Tibial artery (tissue), 4 donors: Measurements from ENCODE around the gene PPP1R8.

Source experiments
- DNase-seq, 2 donors: peaks; one replicate each; pipeline ENCODE4 v3.0.0-alpha.2; 2019
- H3K27ac ChIP-seq, 2 donors: fragments of 200-600 bp; sonication (generic) in 1 of 2; 1 replicate in 1 of 2; 2 replicates in 1 of 2; pipeline ENCODE4 v1.5.1; 2018 to 2019; ENCODE audit warnings: mild to moderate bottlenecking in 1 of 2
- H3K27me3 ChIP-seq, 2 donors: fragments of 200-600 bp; sonication (generic) in 1 of 2; one replicate each; pipeline versions ENCODE4 v1.5.1 to v1.6.0; 2016 to 2019
- H3K36me3 ChIP-seq, 3 donors: fragments of 200-600 bp; sonication (generic) in 2 of 3; one replicate each; pipeline ENCODE4 v1.5.1; 2016 to 2019; ENCODE audit warnings: mild to moderate bottlenecking in 2 of 3
- H3K4me1 ChIP-seq, 4 donors: fragments of 200-600 bp; sonication (generic) in 2 of 4; 1 replicate in 3 of 4; 2 replicates in 1 of 4; pipeline ENCODE4 v1.5.1; 2016 to 2019
- H3K4me3 ChIP-seq, 2 donors: fragments of 200-600 bp; sonication (generic) in 1 of 2; 1 replicate in 1 of 2; 2 replicates in 1 of 2; pipeline ENCODE4 v1.5.1; 2018 to 2019; ENCODE audit warnings: mild to moderate bottlenecking in 2 of 2
- H3K9me3 ChIP-seq, 3 donors: fragments of 200-600 bp; sonication (generic) in 1 of 3; one replicate each; pipeline ENCODE4 v1.5.1; 2016 to 2019
- intact Hi-C: fragments of 100-400 bp; cut with DNase I; formaldehyde crosslinking; loops from one replicate; pipeline ENCODE4 v1.15.0; 2023; ENCODE audit warnings: low total_unique reads
- TF ChIP-seq, protein P1 (sequence below), 2 experiments: fragments of 200-600 bp in 1 of 2; fragments of 450-650 bp in 1 of 2; IDR thresholded peaks; one replicate each; pipeline ENCODE4 v1.5.1; 2017 to 2019; ENCODE audit warnings: antibody characterized with exemption in 2 of 2, mild to moderate bottlenecking in 1 of 2, moderate library complexity in 1 of 2

The PPP1R8 gene

DNA sequence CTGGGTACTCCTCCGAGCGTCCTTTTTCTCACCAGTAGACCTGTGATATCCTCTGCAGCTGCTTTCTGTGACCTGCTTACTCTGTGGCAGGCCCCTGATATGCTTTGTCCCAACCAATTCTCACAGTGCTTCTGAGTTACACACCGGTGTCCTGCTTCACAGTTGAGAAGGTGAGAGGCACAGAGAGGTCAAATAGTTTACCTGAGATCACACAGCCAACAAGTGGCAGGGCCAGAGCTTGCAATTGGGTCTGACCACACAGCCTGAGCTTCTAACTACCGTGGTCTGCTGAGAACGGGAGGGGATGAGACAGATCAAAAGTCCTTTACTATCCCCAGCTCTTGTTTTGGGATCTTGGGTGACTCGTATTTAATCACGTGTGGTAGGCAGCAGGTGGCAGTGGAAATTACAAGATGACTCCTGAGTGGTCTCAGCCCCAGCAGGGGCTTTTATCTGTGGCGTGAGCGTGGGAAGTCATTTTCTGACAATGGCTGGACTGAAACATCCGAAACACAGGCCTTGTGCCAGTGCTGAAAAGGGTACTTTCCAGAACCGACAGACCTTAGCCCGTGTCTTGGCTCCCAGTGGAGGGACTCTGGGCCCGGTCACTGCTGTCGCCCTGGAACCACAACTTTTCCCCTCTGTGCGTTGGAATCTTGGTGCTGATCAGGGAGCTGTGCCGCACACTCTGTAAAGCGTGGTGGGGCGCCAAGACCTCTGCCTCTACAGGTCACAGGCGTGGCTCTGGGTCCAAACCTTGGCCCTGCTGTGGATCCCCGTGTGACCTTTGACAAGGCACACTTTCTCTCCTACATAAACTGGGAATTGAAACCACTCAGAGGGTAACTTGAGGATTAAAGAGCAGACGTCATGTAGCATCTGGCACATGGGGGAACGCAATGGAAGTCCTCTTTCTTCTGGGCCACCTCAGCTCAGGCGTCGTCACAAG, 53.7 kb downstream of the PPP1R8 start:
- DNase-seq, result no peak
- peaks cover 0 to 42% (median 4%) of the 10 kb centered on the region in 3 donors for H3K36me3 ChIP-seq
- intact Hi-C loops, result no loop called here
- no peak overlapping the region for H3K4me3 ChIP-seq
- H3K9me3 ChIP-seq, result no peaks in the 10 kb centered on the region
- no peaks in the 10 kb centered on the region for H3K27me3 ChIP-seq
- TF ChIP-seq, protein P1, sequence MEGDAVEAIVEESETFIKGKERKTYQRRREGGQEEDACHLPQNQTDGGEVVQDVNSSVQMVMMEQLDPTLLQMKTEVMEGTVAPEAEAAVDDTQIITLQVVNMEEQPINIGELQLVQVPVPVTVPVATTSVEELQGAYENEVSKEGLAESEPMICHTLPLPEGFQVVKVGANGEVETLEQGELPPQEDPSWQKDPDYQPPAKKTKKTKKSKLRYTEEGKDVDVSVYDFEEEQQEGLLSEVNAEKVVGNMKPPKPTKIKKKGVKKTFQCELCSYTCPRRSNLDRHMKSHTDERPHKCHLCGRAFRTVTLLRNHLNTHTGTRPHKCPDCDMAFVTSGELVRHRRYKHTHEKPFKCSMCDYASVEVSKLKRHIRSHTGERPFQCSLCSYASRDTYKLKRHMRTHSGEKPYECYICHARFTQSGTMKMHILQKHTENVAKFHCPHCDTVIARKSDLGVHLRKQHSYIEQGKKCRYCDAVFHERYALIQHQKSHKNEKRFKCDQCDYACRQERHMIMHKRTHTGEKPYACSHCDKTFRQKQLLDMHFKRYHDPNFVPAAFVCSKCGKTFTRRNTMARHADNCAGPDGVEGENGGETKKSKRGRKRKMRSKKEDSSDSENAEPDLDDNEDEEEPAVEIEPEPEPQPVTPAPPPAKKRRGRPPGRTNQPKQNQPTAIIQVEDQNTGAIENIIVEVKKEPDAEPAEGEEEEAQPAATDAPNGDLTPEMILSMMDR (IDR thresholded peaks at IDR 0.05), result no peak
- no peaks in the 10 kb centered on the region for H3K4me1 ChIP-seq
- no peak overlapping the region for H3K27ac ChIP-seq

DNA sequence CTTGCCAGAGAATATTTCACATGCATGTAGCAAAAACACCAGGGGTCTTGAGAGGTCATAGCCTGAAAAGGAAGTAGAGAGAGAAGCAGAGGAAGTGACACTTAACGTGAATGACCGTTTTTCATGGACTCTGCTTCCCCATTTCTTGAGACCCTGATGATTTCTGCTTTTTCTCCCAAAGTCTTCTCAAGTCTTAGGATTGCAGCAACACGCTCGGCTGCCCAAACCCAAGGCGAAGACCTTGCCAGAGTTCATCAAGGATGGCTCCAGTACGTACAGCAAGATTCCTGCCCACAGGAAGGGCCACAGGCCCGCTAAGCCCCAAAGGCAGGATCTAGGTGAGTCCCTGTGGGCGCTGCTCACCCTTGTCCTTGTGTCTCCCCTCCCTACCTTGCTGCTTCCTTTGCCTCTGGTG, 54.5 kb downstream of the PPP1R8 start:
- no peak for DNase-seq
- no peak overlapping the region for H3K4me3 ChIP-seq

GRCh38 chr1:27885621-27886352, 55.2 kb downstream of the PPP1R8 start:
- H3K36me3 ChIP-seq, result peaks cover 1 to 57% (median 8%) of the 10 kb centered on the region in 3 donors
- no peaks in the 10 kb centered on the region for H3K27me3 ChIP-seq
- H3K27ac ChIP-seq, result no peak overlapping the region
- no peaks in the 10 kb centered on the region for H3K9me3 ChIP-seq
- no peak overlapping the region for H3K4me3 ChIP-seq
- TF ChIP-seq, protein P1 (IDR thresholded peaks at IDR 0.05), result no peak
- intact Hi-C loops, result no loop called here
- DNase-seq, result no peak
- H3K4me1 ChIP-seq, result no peaks in the 10 kb centered on the region

More for the DNA sequence above, 54.5 kb downstream of the PPP1R8 start:
- H3K4me1 ChIP-seq, result no peaks in the 10 kb centered on the region
- intact Hi-C loops, result no loop called here
- peaks cover 0 to 50% (median 8%) of the 10 kb centered on the region in 3 donors for H3K36me3 ChIP-seq
- TF ChIP-seq, protein P1 (IDR thresholded peaks at IDR 0.05), result no peak
- no peaks in the 10 kb centered on the region for H3K9me3 ChIP-seq
- no peaks in the 10 kb centered on the region for H3K27me3 ChIP-seq
- H3K27ac ChIP-seq, result no peak overlapping the region

DNA sequence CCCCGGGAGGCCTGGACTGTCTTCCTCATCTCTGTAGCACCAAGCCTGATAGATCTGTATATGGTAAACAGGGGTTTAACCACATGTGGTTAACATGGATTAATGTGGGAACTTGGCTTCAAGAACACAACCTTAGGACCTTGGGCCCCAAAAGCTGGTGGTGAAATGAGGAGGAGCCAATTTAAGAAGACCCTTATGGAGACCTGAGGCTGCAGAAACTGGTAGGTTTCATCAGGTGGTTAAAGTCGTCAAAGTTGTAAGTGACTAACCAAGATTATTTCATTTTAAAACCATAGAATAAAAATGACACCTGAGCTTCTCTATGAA, 55.7 kb downstream of the PPP1R8 start:
- no peaks in the 10 kb centered on the region for H3K4me1 ChIP-seq
- no peak for DNase-seq
- H3K27ac ChIP-seq, result no peak overlapping the region
- no peaks in the 10 kb centered on the region for H3K9me3 ChIP-seq
- intact Hi-C loops, result no loop called here
- peaks cover 6 to 62% (median 9%) of the 10 kb centered on the region in 3 donors for H3K36me3 ChIP-seq
- H3K4me3 ChIP-seq, result no peak overlapping the region
- no peaks in the 10 kb centered on the region for H3K27me3 ChIP-seq
- TF ChIP-seq, protein P1 (IDR thresholded peaks at IDR 0.05), result no peak

DNA sequence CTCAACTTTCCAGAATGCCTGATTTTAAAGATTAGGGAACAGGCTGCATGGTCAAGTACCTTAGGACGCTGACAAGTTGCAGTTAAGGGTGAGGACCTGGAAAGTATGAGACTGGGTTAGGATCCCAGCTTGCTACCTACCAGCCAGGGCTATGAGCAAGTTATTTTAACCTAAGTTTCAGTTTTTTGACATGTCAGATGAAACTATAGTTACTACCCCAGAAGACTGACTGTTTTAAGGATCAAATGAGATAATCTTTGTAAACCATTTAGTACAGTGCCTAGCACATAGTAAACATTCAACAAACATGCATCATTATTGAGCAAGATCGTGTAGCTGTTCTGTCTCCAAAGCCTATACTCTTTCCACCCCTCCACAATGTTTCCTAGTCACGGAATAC, 56.2 kb downstream of the PPP1R8 start:
- peaks cover 8 to 65% (median 13%) of the 10 kb centered on the region in 3 donors for H3K36me3 ChIP-seq
- TF ChIP-seq, protein P1 (IDR thresholded peaks at IDR 0.05), result no peak
- H3K27ac ChIP-seq, result no peak overlapping the region
- no peaks in the 10 kb centered on the region for H3K27me3 ChIP-seq
- no peaks in the 10 kb centered on the region for H3K4me1 ChIP-seq
- no peaks in the 10 kb centered on the region for H3K9me3 ChIP-seq
- no peak overlapping the region for H3K4me3 ChIP-seq
- DNase-seq, result no peak
- intact Hi-C loops, result no loop called here
